Measurements from ENCODE around the gene TTLL12.

TTLL12 gene

DNA sequence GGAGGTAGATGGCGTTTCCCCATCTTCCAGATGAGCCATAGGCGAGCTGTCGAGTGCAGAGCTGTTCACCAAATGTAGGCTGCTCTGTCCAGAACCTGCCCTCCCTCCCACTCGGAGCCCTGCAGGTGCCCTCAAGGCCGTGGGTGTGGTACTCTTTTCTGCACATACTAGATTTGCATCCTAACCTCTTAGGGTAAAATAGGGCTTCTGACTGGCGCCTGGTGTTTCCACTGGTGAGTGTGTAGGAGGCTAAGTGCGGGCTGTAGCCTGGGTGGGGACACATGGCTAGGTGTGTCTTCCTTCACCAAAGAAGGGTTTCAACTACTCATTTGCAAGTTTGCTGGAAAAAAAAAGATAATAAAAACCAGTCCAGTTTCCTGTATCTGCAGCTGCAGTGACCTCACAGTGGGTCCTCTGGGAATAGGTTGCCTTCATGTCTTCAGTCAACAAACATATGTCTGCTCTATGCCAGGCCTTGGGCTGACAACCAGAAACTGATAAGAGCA lies 67.9 kb downstream of the TTLL12 start:
- no peak for DNase-seq

DNA sequence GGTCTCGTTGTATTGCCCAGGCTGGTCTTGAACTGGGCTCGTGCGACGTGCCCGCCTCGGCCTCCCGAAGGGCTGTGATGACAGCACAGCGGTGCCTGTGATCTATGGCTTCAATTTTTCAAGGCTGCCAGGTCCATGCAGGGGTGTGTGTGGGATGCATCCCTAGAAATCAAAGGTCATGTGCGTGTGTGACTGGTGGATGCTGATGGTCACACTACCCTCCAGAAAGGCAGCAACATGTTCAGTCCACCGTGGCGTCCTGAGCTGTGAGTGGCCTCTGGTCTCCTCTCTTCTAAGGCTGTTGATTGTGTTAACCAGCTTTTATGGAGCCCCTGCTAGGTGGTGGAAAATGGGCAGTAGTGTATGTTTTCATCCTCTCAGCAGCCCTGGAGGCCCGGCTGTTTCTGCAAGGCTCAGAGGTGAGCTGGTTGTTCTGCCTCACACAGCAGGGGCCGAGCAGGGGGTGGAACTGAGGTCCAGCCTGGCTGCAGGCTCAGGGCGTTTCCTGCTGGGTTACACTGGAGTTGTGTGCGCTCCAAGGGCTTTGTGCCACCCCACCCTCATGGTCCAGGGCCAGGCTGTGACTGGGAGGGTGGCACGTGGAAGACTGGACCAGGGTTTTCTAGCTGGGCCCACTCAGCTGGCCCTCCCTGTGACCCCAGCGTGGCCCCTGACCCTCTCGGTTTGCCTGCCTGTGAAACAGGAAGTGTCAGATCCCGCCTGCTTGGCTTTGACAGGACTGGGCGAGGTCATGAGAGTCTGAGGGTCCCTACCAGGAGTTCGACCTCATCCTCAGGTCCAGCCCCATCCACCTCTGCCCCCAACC lies 68.7 kb downstream of the TTLL12 start:
- DNase-seq = no peak

DNA sequence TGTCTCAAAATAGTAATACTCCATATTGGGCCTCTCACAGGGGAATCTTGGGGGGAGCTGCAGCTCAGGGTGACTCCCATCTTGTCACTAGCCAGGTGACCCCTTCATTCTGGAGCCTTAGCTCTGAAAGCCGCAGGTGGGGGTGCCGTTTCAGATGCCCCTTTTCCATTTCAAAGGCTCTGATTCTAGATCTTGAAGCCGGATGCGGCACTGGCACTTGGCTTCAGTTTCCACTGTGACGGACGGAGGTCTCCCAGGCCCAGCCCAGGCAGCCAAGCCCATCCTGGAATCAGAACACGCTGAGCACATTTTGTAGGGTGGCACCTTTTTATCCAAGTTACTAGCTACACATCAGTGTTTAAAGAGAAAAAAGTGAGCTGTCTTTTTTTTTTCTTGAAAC lies 70.0 kb downstream of the TTLL12 start:
- no peak for DNase-seq
